ENCODE measurements around the gene OFD1.
"Not testable (repeated sequence)": the region's sequence is repeated elsewhere in the genome, so short reads cannot be mapped to it uniquely, and the experiment has no call there.

OFD1 gene

GRCh38 chrX:13702111-13702789 lies 32.3 kb upstream of the OFD1 start:
- no peak for DNase-seq

- no peak for DNase-seq
Measured at GRCh38 chrX:13703135-13703534, 31.4 kb upstream of the OFD1 start.

GRCh38 chrX:13703589-13703988 lies 31.0 kb upstream of the OFD1 start:
- DNase-seq, result no peak

DNA sequence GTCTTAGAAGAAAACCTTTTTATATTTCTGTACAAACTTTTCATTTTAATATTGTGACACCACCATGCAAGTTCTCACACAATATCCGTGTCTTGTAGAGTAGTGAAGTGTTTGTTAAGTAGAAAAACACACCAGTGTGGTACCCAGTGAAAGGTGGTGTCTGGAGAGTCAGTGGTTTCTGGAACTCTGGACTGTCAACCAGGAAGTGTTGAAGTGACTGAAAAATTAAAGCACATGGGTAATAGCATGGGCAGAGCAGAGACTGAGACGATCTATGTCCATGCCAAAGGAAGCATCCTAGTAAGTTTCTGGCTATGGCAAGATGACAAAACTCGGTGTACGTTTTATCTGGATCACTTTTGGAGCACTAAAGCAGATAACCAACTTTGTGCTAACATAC lies 23.4 kb upstream of the OFD1 start:
- no peak for DNase-seq

- DNase-seq, result no peak
Measured at GRCh38 chrX:13716455-13716854, 18.1 kb upstream of the OFD1 start.

DNA sequence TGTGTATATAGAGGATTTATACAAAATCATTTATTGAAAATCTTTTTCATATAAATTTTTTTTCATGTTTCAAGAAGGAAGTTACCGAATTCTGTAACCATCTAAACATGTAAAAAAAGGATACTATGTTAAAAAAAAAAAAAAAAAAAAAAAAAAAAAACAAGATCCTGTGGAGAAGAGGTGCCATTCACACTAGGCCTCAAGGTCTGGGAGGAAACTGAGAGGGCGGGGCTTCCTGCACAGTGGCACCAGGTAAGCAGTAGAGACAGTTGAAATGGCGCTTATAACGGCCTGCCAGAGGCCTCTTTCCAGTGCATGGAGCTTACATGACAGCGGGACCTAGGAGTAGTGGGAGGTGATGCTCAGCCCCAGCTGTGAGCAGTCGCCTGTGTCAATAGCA lies 17.6 kb upstream of the OFD1 start:
- no peak for DNase-seq

GRCh38 chrX:13717700-13718472 lies 16.7 kb upstream of the OFD1 start:
- DNase-seq, result no peak

GRCh38 chrX:13719192-13719856 lies 15.2 kb upstream of the OFD1 start:
- no peak for DNase-seq

DNA sequence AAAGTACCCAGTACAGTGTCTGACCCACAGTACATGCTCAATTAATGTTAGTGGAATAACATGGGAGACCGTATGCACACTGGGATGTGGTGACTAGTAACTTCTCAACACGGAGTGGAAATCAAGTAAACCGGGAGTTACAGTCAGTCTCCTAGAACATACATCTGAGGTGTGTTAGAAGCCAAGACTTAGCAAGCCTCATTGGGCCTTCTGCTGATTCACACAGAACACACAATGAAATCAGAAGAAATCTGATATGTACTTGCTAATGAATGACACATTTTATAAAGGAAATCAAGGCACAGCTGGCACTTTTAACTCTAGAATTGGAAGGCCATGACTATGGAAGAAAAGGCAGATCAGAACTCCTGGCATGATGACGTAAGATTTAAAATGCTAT lies 13.2 kb upstream of the OFD1 start:
- DNase-seq, result peak; percentile 38

- DNase-seq, result peak; percentile 38
Measured at GRCh38 chrX:13721819-13722519, 12.6 kb upstream of the OFD1 start.

GRCh38 chrX:13724878-13725277 lies 9.7 kb upstream of the OFD1 start:
- not testable (repeated sequence) for DNase-seq

DNA sequence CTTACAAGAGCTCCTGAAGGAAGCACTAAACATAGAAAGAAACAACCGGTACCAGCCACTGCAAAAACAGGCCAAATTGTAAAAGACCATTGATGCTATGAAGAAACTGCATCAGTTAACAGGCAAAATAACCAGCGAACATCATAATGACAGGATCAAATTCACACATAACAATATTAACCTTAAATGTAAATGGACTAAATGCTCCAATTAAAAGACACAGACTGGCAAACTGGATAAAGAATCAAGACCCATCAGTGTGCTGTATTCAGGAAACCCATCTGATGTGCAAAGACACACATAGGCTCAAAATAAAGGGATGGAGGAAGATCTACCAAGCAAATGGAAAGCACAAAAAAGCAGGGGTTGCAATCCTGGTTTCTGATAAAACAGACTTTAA lies 8.0 kb upstream of the OFD1 start:
- DNase-seq, result not testable (repeated sequence)

DNA sequence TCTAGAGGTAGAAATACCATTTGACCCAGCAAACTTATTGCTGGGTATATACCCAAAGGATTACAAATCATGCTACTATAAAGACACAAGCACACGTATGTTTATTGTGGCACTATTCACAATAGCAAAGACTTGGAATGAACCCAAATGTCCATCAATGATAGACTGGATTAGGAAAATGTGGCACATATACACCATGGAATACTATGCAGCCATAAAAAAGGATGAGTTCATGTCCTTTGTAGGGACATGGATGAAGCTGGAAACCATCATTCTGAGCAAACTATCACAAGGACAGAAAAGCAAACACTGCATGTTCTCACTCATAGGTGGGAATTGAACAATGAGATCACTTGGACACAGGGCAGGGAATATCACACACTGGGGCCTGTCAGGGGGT lies 4.0 kb upstream of the OFD1 start:
- not testable (repeated sequence) for DNase-seq

GRCh38 chrX:13732246-13733067 lies 2.1 kb upstream of the OFD1 start:
- DNase-seq, result no peak

DNA sequence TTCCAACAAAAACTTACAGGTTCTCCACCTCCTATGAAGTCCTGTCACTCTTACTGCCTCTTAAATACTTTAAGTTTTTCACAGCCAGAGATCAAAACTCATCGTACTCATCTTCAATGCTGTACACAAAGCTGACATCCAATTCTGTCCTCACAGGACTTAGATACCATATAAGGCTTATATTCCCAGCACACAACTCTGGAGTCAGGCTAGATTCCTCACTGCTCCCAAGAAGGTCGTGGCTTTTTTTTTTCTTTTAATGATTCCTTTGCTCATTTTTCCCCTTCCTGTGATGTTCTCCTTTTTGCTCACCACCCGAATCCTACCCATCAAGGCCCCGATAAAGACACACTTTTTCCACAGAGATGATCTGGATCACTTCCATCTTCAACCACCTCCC lies 1.0 kb upstream of the OFD1 start:
- DNase-seq, result no peak

DNA sequence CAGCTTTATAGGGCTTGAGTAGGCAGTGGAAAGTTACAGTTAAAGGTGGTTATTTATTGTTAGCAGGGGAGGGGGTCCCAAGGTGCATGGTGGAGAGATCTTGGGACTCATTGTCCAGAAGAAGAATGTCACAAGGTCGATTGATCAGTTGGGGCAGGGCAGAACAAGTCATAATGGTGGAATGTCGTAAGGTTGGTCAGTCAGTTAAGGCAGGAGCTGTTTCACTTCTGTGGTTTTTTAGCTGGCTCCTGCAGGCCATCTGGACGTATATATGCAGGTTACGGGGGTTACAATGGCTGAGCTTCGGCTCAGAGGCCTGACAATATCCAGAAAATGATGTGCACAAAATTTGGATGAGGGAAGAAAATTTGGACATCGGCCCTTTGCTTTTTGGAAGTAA lies 7.1 kb downstream of the OFD1 start:
- DNase-seq, result no peak

GRCh38 chrX:13742397-13743176 lies 8.0 kb downstream of the OFD1 start:
- no peak for DNase-seq

- DNase-seq, result peak; percentile 14
Measured at GRCh38 chrX:13747836-13748235, 13.3 kb downstream of the OFD1 start.

DNA sequence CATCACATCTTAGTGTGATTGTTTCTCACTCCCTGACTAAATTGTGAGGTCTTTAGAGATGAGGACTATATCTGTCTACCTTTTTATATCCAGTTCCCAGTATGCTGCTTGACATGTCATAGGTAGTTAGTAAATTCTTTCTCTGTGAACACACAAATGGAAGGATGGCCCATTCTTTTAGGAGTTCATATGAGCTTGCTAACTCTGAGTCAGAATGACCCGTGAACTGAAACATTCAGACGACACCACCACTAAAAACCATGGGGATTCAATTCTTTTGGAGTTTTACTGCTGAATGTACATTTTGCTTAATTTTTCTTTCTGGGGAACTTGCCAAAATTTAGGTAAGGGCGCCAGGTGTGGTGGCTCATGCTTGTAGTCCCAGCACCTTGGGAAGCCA lies 13.9 kb downstream of the OFD1 start:
- no peak for DNase-seq

DNA sequence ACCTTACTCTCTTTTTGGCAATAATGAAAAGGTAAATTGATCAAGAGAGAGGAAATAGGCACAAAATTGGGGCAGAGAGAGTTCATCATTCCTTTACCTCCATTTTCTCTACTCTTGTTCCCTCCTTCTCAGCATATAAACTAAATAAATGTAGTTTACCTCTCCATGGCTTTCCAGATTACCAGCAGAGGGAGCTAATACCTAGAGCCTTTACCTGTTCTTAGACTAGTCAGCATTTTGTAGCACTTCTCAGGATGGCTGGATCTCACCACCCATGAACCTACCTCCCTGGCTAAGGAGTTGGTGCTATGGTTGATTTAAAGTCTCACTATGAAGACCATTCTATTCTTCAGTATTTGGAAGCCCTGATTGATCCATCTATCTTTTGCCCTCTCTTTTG lies 15.7 kb downstream of the OFD1 start:
- peak; percentile 48 for DNase-seq

- no peak for DNase-seq
Measured at GRCh38 chrX:13750812-13751211, 16.3 kb downstream of the OFD1 start.

DNA sequence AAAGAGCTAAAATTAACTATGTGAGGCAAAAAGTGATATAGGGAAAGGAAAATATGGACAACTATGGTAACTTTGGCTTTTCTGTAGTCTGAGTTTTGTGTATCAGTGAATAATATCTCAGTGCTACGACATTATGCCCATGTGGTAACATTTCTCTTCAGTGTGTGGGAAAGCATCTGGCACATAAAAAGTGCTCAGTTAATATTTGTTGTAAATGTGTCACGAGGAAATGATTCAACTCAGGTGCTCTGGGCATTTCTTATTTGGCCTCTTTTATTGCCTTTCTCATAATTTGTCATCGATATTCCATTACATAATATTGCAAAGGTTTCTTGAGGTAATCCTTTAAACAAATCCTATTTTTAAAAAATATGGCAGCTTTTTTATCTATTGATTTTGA lies 17.6 kb downstream of the OFD1 start:
- DNase-seq, result no peak
